NCI-H526 (cell line): ENCODE measurements around the gene POU2AF1.

Experiments used
- DNase-seq, 2 experiments: peaks; one replicate each; lab custom pipeline; 2025; lab: John Stamatoyannopoulos, UW

POU2AF1 gene

GRCh38 chr11:111361052-111361801, 17.8 kb downstream of the POU2AF1 start:
- peak; percentile 43 to 53 for DNase-seq

GRCh38 chr11:111360150-111361043, 18.7 kb downstream of the POU2AF1 start:
- peak in 1 of 2 experiments; percentile 65 for DNase-seq

GRCh38 chr11:111359223-111360149, 19.6 kb downstream of the POU2AF1 start:
- peak in 1 of 2 experiments; percentile 36 for DNase-seq

- no peak for DNase-seq
Observed at GRCh38 chr11:111358038-111359001, 20.8 kb downstream of the POU2AF1 start.

- peak in 1 of 2 experiments; percentile 53 for DNase-seq
Observed at GRCh38 chr11:111357150-111358037, 21.7 kb downstream of the POU2AF1 start.

- no peak for DNase-seq
Observed at GRCh38 chr11:111356660-111357048, 22.4 kb downstream of the POU2AF1 start.

GRCh38 chr11:111355956-111356659, 23.0 kb downstream of the POU2AF1 start:
- DNase-seq: peak; percentile 65 to 88

GRCh38 chr11:111355101-111355500, 24.0 kb downstream of the POU2AF1 start:
- no peak for DNase-seq

- no peak for DNase-seq
Observed at GRCh38 chr11:111354601-111354891, 24.5 kb downstream of the POU2AF1 start.

- no peak for DNase-seq
Observed at GRCh38 chr11:111353776-111354600, 25.1 kb downstream of the POU2AF1 start.

GRCh38 chr11:111352935-111353710, 26.0 kb downstream of the POU2AF1 start:
- no peak for DNase-seq

- DNase-seq: no peak
Observed at GRCh38 chr11:111352231-111352746, 26.8 kb downstream of the POU2AF1 start.

- peak in 1 of 2 experiments; percentile 42 for DNase-seq
Observed at GRCh38 chr11:111351374-111352055, 27.6 kb downstream of the POU2AF1 start.

GRCh38 chr11:111350811-111351210, 28.3 kb downstream of the POU2AF1 start:
- no peak for DNase-seq

- DNase-seq: peak; percentile 34 to 45
Observed at GRCh38 chr11:111349191-111349695, 29.8 kb downstream of the POU2AF1 start.

- no peak for DNase-seq
Observed at GRCh38 chr11:111348147-111348546, 30.9 kb downstream of the POU2AF1 start.
